ENCODE data around the gene TEC.
"Not testable (repeated sequence)": the region's sequence is repeated elsewhere in the genome, so short reads cannot be mapped to it uniquely, and the experiment has no call there.

Gene TEC

GRCh38 chr4:48268956-48269860 is at the start of gene TEC:
Gene TEC (minus strand): TSS chr4:48269838. CDS start chr4:48228614, 41,224 bp downstream.
- H3K27ac ChIP-seq (ENCODE audit: low read depth, low read length), result 0 out of 2 replicates have a peak within 1 kb of the TSS, but pooled peaks have one; percentile 38
- H3K9ac ChIP-seq (ENCODE audit: low read length), result peak within 1 kb of the TSS; percentile 48
- H3K27me3 ChIP-seq (ENCODE audit: control insufficient read depth, insufficient read depth, low read length), result no peaks in the 10 kb centered on the region
- H3K4me3 ChIP-seq (ENCODE audit: low read depth, low read length), result peak within 1 kb of the TSS; percentile 85
- H3K9me3 ChIP-seq (ENCODE audit: control insufficient read depth, insufficient read depth, low read depth, low read length), result peaks cover 11% of the 10 kb centered on the region
- no peaks in the 10 kb centered on the region for H3K4me1 ChIP-seq (ENCODE audit: control insufficient read depth, insufficient read depth, low read length)
- no peaks in the 10 kb centered on the region for H3K36me3 ChIP-seq (ENCODE audit: control insufficient read depth, insufficient read depth, low read length)

GRCh38 chr4:48315728-48316630 is 46.3 kb upstream of the TEC start:
- no peaks in the 10 kb centered on the region for H3K9me3 ChIP-seq (ENCODE audit: control insufficient read depth, insufficient read depth, low read depth, low read length)
- H3K4me3 ChIP-seq (ENCODE audit: low read depth, low read length), result no peak overlapping the region
- H3K27me3 ChIP-seq (ENCODE audit: control insufficient read depth, insufficient read depth, low read length), result no peaks in the 10 kb centered on the region
- H3K27ac ChIP-seq (ENCODE audit: low read depth, low read length), result no peak overlapping the region
- no peaks in the 10 kb centered on the region for H3K36me3 ChIP-seq (ENCODE audit: control insufficient read depth, insufficient read depth, low read length)
- no peak overlapping the region for H3K9ac ChIP-seq (ENCODE audit: low read length)
- H3K4me1 ChIP-seq (ENCODE audit: control insufficient read depth, insufficient read depth, low read length), result no peaks in the 10 kb centered on the region

GRCh38 chr4:48314746-48315145 is 45.1 kb upstream of the TEC start:
- not testable (repeated sequence) for H3K4me1 ChIP-seq (ENCODE audit: control insufficient read depth, insufficient read depth, low read length); H3K9ac ChIP-seq (ENCODE audit: low read length); H3K27ac ChIP-seq (ENCODE audit: low read depth, low read length); H3K4me3 ChIP-seq (ENCODE audit: low read depth, low read length); H3K36me3 ChIP-seq (ENCODE audit: control insufficient read depth, insufficient read depth, low read length); H3K27me3 ChIP-seq (ENCODE audit: control insufficient read depth, insufficient read depth, low read length); H3K9me3 ChIP-seq (ENCODE audit: control insufficient read depth, insufficient read depth, low read depth, low read length)

- no peaks in the 10 kb centered on the region for H3K9me3 ChIP-seq (ENCODE audit: control insufficient read depth, insufficient read depth, low read depth, low read length)
- no peak overlapping the region for H3K27ac ChIP-seq (ENCODE audit: low read depth, low read length)
- no peaks in the 10 kb centered on the region for H3K27me3 ChIP-seq (ENCODE audit: control insufficient read depth, insufficient read depth, low read length)
- H3K36me3 ChIP-seq (ENCODE audit: control insufficient read depth, insufficient read depth, low read length), result no peaks in the 10 kb centered on the region
- no peak overlapping the region for H3K4me3 ChIP-seq (ENCODE audit: low read depth, low read length)
- no peak overlapping the region for H3K9ac ChIP-seq (ENCODE audit: low read length)
- no peaks in the 10 kb centered on the region for H3K4me1 ChIP-seq (ENCODE audit: control insufficient read depth, insufficient read depth, low read length)
Observed at GRCh38 chr4:48311896-48312295, 42.3 kb upstream of the TEC start.

- no peaks in the 10 kb centered on the region for H3K27me3 ChIP-seq (ENCODE audit: control insufficient read depth, insufficient read depth, low read length)
- no peak overlapping the region for H3K4me3 ChIP-seq (ENCODE audit: low read depth, low read length)
- no peaks in the 10 kb centered on the region for H3K4me1 ChIP-seq (ENCODE audit: control insufficient read depth, insufficient read depth, low read length)
- H3K9ac ChIP-seq (ENCODE audit: low read length), result no peak overlapping the region
- H3K36me3 ChIP-seq (ENCODE audit: control insufficient read depth, insufficient read depth, low read length), result no peaks in the 10 kb centered on the region
- H3K27ac ChIP-seq (ENCODE audit: low read depth, low read length), result no peak overlapping the region
- H3K9me3 ChIP-seq (ENCODE audit: control insufficient read depth, insufficient read depth, low read depth, low read length), result no peaks in the 10 kb centered on the region
Observed at GRCh38 chr4:48308901-48309300, 39.3 kb upstream of the TEC start.

GRCh38 chr4:48307528-48307927 is 37.9 kb upstream of the TEC start:
- no peaks in the 10 kb centered on the region for H3K36me3 ChIP-seq (ENCODE audit: control insufficient read depth, insufficient read depth, low read length)
- no peaks in the 10 kb centered on the region for H3K27me3 ChIP-seq (ENCODE audit: control insufficient read depth, insufficient read depth, low read length)
- no peak overlapping the region for H3K27ac ChIP-seq (ENCODE audit: low read depth, low read length)
- no peaks in the 10 kb centered on the region for H3K9me3 ChIP-seq (ENCODE audit: control insufficient read depth, insufficient read depth, low read depth, low read length)
- H3K4me1 ChIP-seq (ENCODE audit: control insufficient read depth, insufficient read depth, low read length), result no peaks in the 10 kb centered on the region
- H3K9ac ChIP-seq (ENCODE audit: low read length), result no peak overlapping the region
- H3K4me3 ChIP-seq (ENCODE audit: low read depth, low read length), result no peak overlapping the region

- H3K27me3 ChIP-seq (ENCODE audit: control insufficient read depth, insufficient read depth, low read length), result no peaks in the 10 kb centered on the region
- no peaks in the 10 kb centered on the region for H3K4me1 ChIP-seq (ENCODE audit: control insufficient read depth, insufficient read depth, low read length)
- no peak overlapping the region for H3K4me3 ChIP-seq (ENCODE audit: low read depth, low read length)
Observed at GRCh38 chr4:48305508-48305907, 35.9 kb upstream of the TEC start.

GRCh38 chr4:48300004-48300403 is 30.4 kb upstream of the TEC start:
- Histone ChIP-seq H3K27me3 (ENCODE audit: control insufficient read depth, insufficient read depth, low read length) (no peaks in the 10 kb centered on the region), H3K9ac (ENCODE audit: low read length) (no peak overlapping the region), H3K36me3 (ENCODE audit: control insufficient read depth, insufficient read depth, low read length) (no peaks in the 10 kb centered on the region), H3K9me3 (ENCODE audit: control insufficient read depth, insufficient read depth, low read depth, low read length) (no peaks in the 10 kb centered on the region), H3K27ac (ENCODE audit: low read depth, low read length) (no peak overlapping the region), H3K4me3 (ENCODE audit: low read depth, low read length) (no peak overlapping the region), H3K4me1 (ENCODE audit: control insufficient read depth, insufficient read depth, low read length) (no peaks in the 10 kb centered on the region)

More at GRCh38 chr4:48305508-48305907, 35.9 kb upstream of the TEC start:
- Histone ChIP-seq H3K36me3 (ENCODE audit: control insufficient read depth, insufficient read depth, low read length) (no peaks in the 10 kb centered on the region), H3K27ac (ENCODE audit: low read depth, low read length) (no peak overlapping the region), H3K9me3 (ENCODE audit: control insufficient read depth, insufficient read depth, low read depth, low read length) (no peaks in the 10 kb centered on the region), H3K9ac (ENCODE audit: low read length) (no peak overlapping the region)

- no peaks in the 10 kb centered on the region for H3K4me1 ChIP-seq (ENCODE audit: control insufficient read depth, insufficient read depth, low read length)
- no peak overlapping the region for H3K27ac ChIP-seq (ENCODE audit: low read depth, low read length)
- H3K36me3 ChIP-seq (ENCODE audit: control insufficient read depth, insufficient read depth, low read length), result no peaks in the 10 kb centered on the region
- no peaks in the 10 kb centered on the region for H3K9me3 ChIP-seq (ENCODE audit: control insufficient read depth, insufficient read depth, low read depth, low read length)
- no peak overlapping the region for H3K9ac ChIP-seq (ENCODE audit: low read length)
- H3K27me3 ChIP-seq (ENCODE audit: control insufficient read depth, insufficient read depth, low read length), result no peaks in the 10 kb centered on the region
- H3K4me3 ChIP-seq (ENCODE audit: low read depth, low read length), result no peak overlapping the region
Observed at GRCh38 chr4:48299560-48299959, 29.9 kb upstream of the TEC start.

- Histone ChIP-seq H3K9me3 (ENCODE audit: control insufficient read depth, insufficient read depth, low read depth, low read length) (0 out of 2 replicates have a peak, but pooled peaks cover 7% of the 10 kb centered on the region), H3K9ac (ENCODE audit: low read length) (no peak overlapping the region), H3K4me3 (ENCODE audit: low read depth, low read length) (no peak overlapping the region), H3K4me1 (ENCODE audit: control insufficient read depth, insufficient read depth, low read length) (no peaks in the 10 kb centered on the region), H3K36me3 (ENCODE audit: control insufficient read depth, insufficient read depth, low read length) (no peaks in the 10 kb centered on the region), H3K27ac (ENCODE audit: low read depth, low read length) (no peak overlapping the region), H3K27me3 (ENCODE audit: control insufficient read depth, insufficient read depth, low read length) (no peaks in the 10 kb centered on the region)
Observed at GRCh38 chr4:48297256-48297846, 27.7 kb upstream of the TEC start.

Measured in HUES6 (cell line).